Panc1 (cell line): ENCODE results near the gene CYP27C1.

ENCODE experiments used
- CTCF ChIP-seq: fragments of 450-650 bp; IDR thresholded peaks from 2 replicates; pipeline ENCODE4 v1.5.1; 2017; ENCODE audit warnings: mild to moderate bottlenecking
- POLR2AphosphoS5 ChIP-seq: IDR thresholded peaks from 2 replicates; pipeline ENCODE4 v1.6.1; 2012; ENCODE audit warnings: mild to moderate bottlenecking, low read depth, low read length, moderate library complexity

GRCh38 chr2:127160676-127161075 is 59.4 kb downstream of the CYP27C1 start:
- TF ChIP-seq POLR2AphosphoS5 (no peak), CTCF (no peak)
